PFSK-1 (cell line): ENCODE data around the gene LMOD2.

Experiments used
- FOXP2 ChIP-seq: optimal IDR thresholded peaks from 2 replicates; pipeline ENCODE3; 2011; ENCODE audit warnings: borderline replicate concordance, control low read depth, inconsistent platforms; ENCODE audit not compliant: insufficient read depth; ENCODE audit errors: extremely low read length, extremely low read depth
- POLR2AphosphoS5 ChIP-seq: IDR thresholded peaks from 2 replicates; pipeline ENCODE4 v1.6.1; 2012; ENCODE audit warnings: low read depth, mild to moderate bottlenecking, control low read depth, low read length, moderate library complexity
- SIN3A ChIP-seq: IDR thresholded peaks from 2 replicates; pipeline ENCODE4 v1.6.1; 2012; ENCODE audit warnings: mild to moderate bottlenecking, low read length, moderate library complexity, borderline replicate concordance; ENCODE audit not compliant: insufficient read depth
- TAF1 ChIP-seq: IDR thresholded peaks from 2 replicates; pipeline ENCODE4 v1.6.1; 2012; ENCODE audit warnings: low read length, control low read depth, borderline replicate concordance; ENCODE audit not compliant: insufficient read depth
- TF ChIP-seq, protein P1 (sequence below), 2 experiments: IDR thresholded peaks; 2 replicates each; pipeline versions ENCODE4 v1.6.1 to v1.8.0; 2011 to 2012; ENCODE audit warnings: low read depth in 2 of 2, low read length in 2 of 2, control low read depth in 1 of 2, inconsistent platforms in 1 of 2, mild to moderate bottlenecking in 1 of 2, moderate library complexity in 1 of 2; ENCODE audit not compliant: insufficient read depth in 1 of 2

DNA sequence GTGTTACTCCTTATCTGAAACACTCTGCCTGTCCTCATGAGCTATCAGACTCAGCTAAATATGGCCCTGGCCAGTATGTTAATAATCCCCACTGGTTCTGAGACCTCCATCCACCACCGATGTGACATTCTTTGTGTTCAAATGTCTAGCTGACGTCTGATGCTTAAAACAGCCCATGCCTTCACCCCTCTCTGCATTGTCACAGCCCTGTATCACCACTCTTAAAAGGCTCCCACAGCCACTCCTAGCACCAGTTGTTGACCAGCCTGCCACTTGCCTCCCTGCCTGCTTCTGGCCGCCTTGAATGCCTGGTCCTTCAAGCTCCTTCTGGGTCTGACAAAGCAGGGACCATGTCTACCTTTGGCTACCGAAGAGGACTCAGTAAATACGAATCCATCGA, at the start of gene LMOD2:
- TF ChIP-seq, protein P1, sequence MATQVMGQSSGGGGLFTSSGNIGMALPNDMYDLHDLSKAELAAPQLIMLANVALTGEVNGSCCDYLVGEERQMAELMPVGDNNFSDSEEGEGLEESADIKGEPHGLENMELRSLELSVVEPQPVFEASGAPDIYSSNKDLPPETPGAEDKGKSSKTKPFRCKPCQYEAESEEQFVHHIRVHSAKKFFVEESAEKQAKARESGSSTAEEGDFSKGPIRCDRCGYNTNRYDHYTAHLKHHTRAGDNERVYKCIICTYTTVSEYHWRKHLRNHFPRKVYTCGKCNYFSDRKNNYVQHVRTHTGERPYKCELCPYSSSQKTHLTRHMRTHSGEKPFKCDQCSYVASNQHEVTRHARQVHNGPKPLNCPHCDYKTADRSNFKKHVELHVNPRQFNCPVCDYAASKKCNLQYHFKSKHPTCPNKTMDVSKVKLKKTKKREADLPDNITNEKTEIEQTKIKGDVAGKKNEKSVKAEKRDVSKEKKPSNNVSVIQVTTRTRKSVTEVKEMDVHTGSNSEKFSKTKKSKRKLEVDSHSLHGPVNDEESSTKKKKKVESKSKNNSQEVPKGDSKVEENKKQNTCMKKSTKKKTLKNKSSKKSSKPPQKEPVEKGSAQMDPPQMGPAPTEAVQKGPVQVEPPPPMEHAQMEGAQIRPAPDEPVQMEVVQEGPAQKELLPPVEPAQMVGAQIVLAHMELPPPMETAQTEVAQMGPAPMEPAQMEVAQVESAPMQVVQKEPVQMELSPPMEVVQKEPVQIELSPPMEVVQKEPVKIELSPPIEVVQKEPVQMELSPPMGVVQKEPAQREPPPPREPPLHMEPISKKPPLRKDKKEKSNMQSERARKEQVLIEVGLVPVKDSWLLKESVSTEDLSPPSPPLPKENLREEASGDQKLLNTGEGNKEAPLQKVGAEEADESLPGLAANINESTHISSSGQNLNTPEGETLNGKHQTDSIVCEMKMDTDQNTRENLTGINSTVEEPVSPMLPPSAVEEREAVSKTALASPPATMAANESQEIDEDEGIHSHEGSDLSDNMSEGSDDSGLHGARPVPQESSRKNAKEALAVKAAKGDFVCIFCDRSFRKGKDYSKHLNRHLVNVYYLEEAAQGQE (IDR thresholded peaks at IDR 0.05; ENCODE audit: insufficient read depth in 1 of 2, low read depth in 2 of 2, low read length in 2 of 2), result no peak
- no peak for TF ChIP-seq POLR2AphosphoS5
- no peak for TF ChIP-seq SIN3A
- no peak for TF ChIP-seq TAF1
- TF ChIP-seq FOXP2, result no peak
